A673 (cell line): Measurements from ENCODE around the gene NIM1K.

Experiments
- EZH2 ChIP-seq: fragments of 200-600 bp; sonication (generic); IDR thresholded peaks from 2 replicates; pipeline ENCODE4 v1.6.1; 2017; ENCODE audit warnings: borderline replicate concordance, low read depth, mild to moderate bottlenecking, mixed read lengths, antibody characterized with exemption, low read length; ENCODE audit not compliant: poor library complexity, severe bottlenecking
- TF ChIP-seq, protein P1 (sequence below): fragments of 300-800, 200-600 bp; sonication (generic); conservative IDR thresholded peaks from 2 replicates; pipeline ENCODE4 v1.5.1; 2017; ENCODE audit warnings: low read depth, mild to moderate bottlenecking, antibody characterized with exemption, low read length, moderate library complexity, mixed read lengths

DNA sequence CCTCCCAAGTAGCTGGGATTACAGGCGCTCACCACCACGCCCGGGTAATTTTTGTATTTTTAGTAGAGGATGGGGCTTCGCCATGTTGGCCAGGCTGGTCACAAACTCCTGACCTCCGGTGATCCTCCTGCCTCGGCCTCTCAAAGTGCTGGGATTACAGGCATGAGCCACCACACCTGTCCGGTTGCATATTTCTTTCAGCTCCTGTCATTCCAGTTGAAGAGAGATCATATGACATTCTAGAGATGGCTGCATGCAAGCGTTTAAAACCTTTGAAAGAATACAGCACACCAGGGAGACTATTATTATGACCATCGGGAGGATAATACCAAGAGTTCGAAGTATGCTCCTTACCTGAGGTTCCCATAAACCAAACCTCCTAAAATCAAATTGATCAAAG, 9.6 kb upstream of the NIM1K start:
- TF ChIP-seq, protein P1, sequence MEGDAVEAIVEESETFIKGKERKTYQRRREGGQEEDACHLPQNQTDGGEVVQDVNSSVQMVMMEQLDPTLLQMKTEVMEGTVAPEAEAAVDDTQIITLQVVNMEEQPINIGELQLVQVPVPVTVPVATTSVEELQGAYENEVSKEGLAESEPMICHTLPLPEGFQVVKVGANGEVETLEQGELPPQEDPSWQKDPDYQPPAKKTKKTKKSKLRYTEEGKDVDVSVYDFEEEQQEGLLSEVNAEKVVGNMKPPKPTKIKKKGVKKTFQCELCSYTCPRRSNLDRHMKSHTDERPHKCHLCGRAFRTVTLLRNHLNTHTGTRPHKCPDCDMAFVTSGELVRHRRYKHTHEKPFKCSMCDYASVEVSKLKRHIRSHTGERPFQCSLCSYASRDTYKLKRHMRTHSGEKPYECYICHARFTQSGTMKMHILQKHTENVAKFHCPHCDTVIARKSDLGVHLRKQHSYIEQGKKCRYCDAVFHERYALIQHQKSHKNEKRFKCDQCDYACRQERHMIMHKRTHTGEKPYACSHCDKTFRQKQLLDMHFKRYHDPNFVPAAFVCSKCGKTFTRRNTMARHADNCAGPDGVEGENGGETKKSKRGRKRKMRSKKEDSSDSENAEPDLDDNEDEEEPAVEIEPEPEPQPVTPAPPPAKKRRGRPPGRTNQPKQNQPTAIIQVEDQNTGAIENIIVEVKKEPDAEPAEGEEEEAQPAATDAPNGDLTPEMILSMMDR, result no peak
- TF ChIP-seq EZH2, result no peak
